ENCODE data around the gene VRTN.
"Not testable (repeated sequence)": the region's sequence is repeated elsewhere in the genome, so short reads cannot be mapped to it uniquely, and the experiment has no call there.

Gene VRTN

GRCh38 chr14:74350211-74350927 is 2.1 kb downstream of the VRTN start:
- FAIRE-seq: no peak

- peak; percentile 73 for FAIRE-seq
Observed at GRCh38 chr14:74350928-74351323, 2.7 kb downstream of the VRTN start.

GRCh38 chr14:74356892-74357575 is 8.8 kb downstream of the VRTN start:
- no peak for FAIRE-seq

GRCh38 chr14:74357585-74357984 is 9.3 kb downstream of the VRTN start:
- FAIRE-seq: no peak

GRCh38 chr14:74358176-74358829 is 10.0 kb downstream of the VRTN start:
- FAIRE-seq: no peak

GRCh38 chr14:74360163-74360562 is 11.9 kb downstream of the VRTN start:
- FAIRE-seq: no peak

- FAIRE-seq: no peak
Observed at GRCh38 chr14:74362361-74362915, 14.2 kb downstream of the VRTN start.

GRCh38 chr14:74364271-74364880 is 16.1 kb downstream of the VRTN start:
- FAIRE-seq: no peak

- no peak for FAIRE-seq
Observed at GRCh38 chr14:74368026-74368425, 19.8 kb downstream of the VRTN start.

- no peak for FAIRE-seq
Observed at GRCh38 chr14:74368441-74368840, 20.2 kb downstream of the VRTN start.

GRCh38 chr14:74377976-74378690 is 29.9 kb downstream of the VRTN start:
- FAIRE-seq: no peak

GRCh38 chr14:74380172-74380571 is 31.9 kb downstream of the VRTN start:
- no peak for FAIRE-seq

GRCh38 chr14:74380845-74381244 is 32.6 kb downstream of the VRTN start:
- FAIRE-seq: no peak

GRCh38 chr14:74381571-74381970 is 33.3 kb downstream of the VRTN start:
- not testable (repeated sequence) for FAIRE-seq

- no peak for FAIRE-seq
Observed at GRCh38 chr14:74382231-74382630, 34.0 kb downstream of the VRTN start.

- no peak for FAIRE-seq
Observed at GRCh38 chr14:74389980-74390379, 41.7 kb downstream of the VRTN start.

- FAIRE-seq: not testable (repeated sequence)
Observed at GRCh38 chr14:74390505-74390904, 42.2 kb downstream of the VRTN start.

- FAIRE-seq: no peak
Observed at GRCh38 chr14:74391479-74391878, 43.2 kb downstream of the VRTN start.

GRCh38 chr14:74392616-74393570 is 44.6 kb downstream of the VRTN start:
- FAIRE-seq: no peak

GRCh38 chr14:74394549-74394948 is 46.3 kb downstream of the VRTN start:
- no peak for FAIRE-seq

- FAIRE-seq: no peak
Observed at GRCh38 chr14:74395094-74395493, 46.8 kb downstream of the VRTN start.

Data from islet of Langerhans (tissue), 1 donor.